Hepatocyte (in vitro differentiated cells): ENCODE results near the gene TMEM196. TPM values are rescaled to one million over a fixed set of nuclear protein-coding genes. Genes with fewer than 3 reads are reported as not detected.
A peak's percentile ranks its signal among the peaks of the same experiment; 100 is the strongest.

Experiments
- DNase-seq: peaks from one replicate; pipeline ENCODE4 v3.0.0-alpha.2; 2016; ENCODE audit warnings: low spot score
- H2AFZ ChIP-seq: fragments of 200-600 bp; sonication (generic); 2 replicates; pipeline ENCODE4 v1.6.0; 2016; ENCODE audit warnings: antibody characterized with exemption, mild to moderate bottlenecking
- H3K27ac ChIP-seq: fragments of 200-600 bp; sonication (generic); 2 replicates; pipeline ENCODE4 v1.5.1; 2016; ENCODE audit warnings: mild to moderate bottlenecking
- H3K27me3 ChIP-seq: fragments of 200-600 bp; sonication (generic); 2 replicates; pipeline ENCODE4 v1.6.1; 2016
- H3K36me3 ChIP-seq: fragments of 200-600 bp; sonication (generic); replicated peaks from 2 replicates; pipeline ENCODE4 v1.5.1; 2016; ENCODE audit warnings: low read depth; ENCODE audit not compliant: insufficient read depth
- H3K4me1 ChIP-seq: fragments of 200-600 bp; sonication (generic); 2 replicates; pipeline ENCODE4 v1.5.1; 2016; ENCODE audit warnings: mild to moderate bottlenecking, moderate library complexity; ENCODE audit not compliant: insufficient read depth
- H3K4me2 ChIP-seq: fragments of 200-600 bp; sonication (generic); 2 replicates; pipeline ENCODE4 v1.6.0; 2016
- H3K4me3 ChIP-seq: fragments of 200-600 bp; sonication (generic); 2 replicates; pipeline ENCODE4 v1.5.1; 2016; ENCODE audit warnings: mild to moderate bottlenecking
- H3K79me2 ChIP-seq: fragments of 200-600 bp; sonication (generic); 2 replicates; pipeline ENCODE4 v1.6.0; 2017; ENCODE audit warnings: mild to moderate bottlenecking
- H3K9me2 ChIP-seq: fragments of 200-600 bp; sonication (generic); replicated peaks from 2 replicates; pipeline ENCODE4 v1.6.0; 2017; ENCODE audit warnings: mild to moderate bottlenecking; ENCODE audit not compliant: insufficient read depth
- H3K9me3 ChIP-seq: fragments of 200-600 bp; sonication (generic); 2 replicates; pipeline ENCODE4 v1.5.1; 2016; ENCODE audit warnings: low read depth, mild to moderate bottlenecking
- H4K20me1 ChIP-seq: fragments of 200-600 bp; sonication (generic); 2 replicates; pipeline ENCODE4 v1.6.0; 2016; ENCODE audit warnings: mild to moderate bottlenecking; ENCODE audit not compliant: insufficient read depth, poor library complexity, severe bottlenecking
- CTCF ChIP-seq: fragments of 200-600 bp; sonication (generic); IDR thresholded peaks from 2 replicates; pipeline ENCODE4 v1.5.1; 2016; ENCODE audit warnings: antibody characterized with exemption, mild to moderate bottlenecking; ENCODE audit not compliant: poor library complexity
- EZH2 ChIP-seq: fragments of 200-600 bp; sonication (generic); IDR thresholded peaks from 2 replicates; pipeline ENCODE4 v1.6.1; 2016; ENCODE audit warnings: antibody characterized with exemption, mild to moderate bottlenecking, borderline replicate concordance
- EZH2phosphoT487 ChIP-seq: fragments of 200-600 bp; sonication (generic); IDR thresholded peaks from one replicate; pipeline ENCODE4 v1.6.1; 2018; ENCODE audit warnings: antibody characterized with exemption, mild to moderate bottlenecking, low read depth, moderate library complexity; ENCODE audit not compliant: unreplicated experiment, severe bottlenecking
- WGBS: methylation state at CpG from one replicate; pipeline ENCODE4 v1.1.6; 2016; ENCODE audit warnings: low lambda C conversion rate; ENCODE audit errors: missing lambda C conversion rate; 5-methylcytosine and 5-hydroxymethylcytosine counted together
- polyA plus RNA-seq: library from polyadenylated mRNA; unstranded; fragments of >200 nt; fragmentation: Nextera tagmentation; extraction: Ambion mirVana; gene quantifications from 2 replicates; pipeline ENCODE4 v1.2.1, GENCODE V29; 2016
- total RNA-seq: library from RNA; depleted of rRNA; stranded (reverse); fragments of >200 nt; gene quantifications from 2 replicates; pipeline ENCODE4 v1.2.3, GENCODE V29; 2014

The TMEM196 gene
- total and polyA plus RNA-seq, 2 experiments from 2014 or later, result 0.17 TPM; not detected in 1

- H3K79me2 ChIP-seq, result peaks cover 45% of the 10 kb centered on the region
- H3K4me2 ChIP-seq, result peak within 1 kb of the TSS; percentile 92
- H3K9me2 ChIP-seq, result no peaks in the 10 kb centered on the region
- H3K36me3 ChIP-seq, result no peaks in the 10 kb centered on the region
- no peaks in the 10 kb centered on the region for H3K27me3 ChIP-seq
- peak; percentile 88 for TF ChIP-seq CTCF
- TF ChIP-seq EZH2phosphoT487, result no peak
- H3K4me3 ChIP-seq, result peak within 1 kb of the TSS; percentile 83
- no peaks in the 10 kb centered on the region for H4K20me1 ChIP-seq
- DNase-seq, result peak; percentile 97
- peaks cover 20% of the 10 kb centered on the region for H3K4me1 ChIP-seq
- 2% methylated on average over 56 of the region's 56 CpGs for WGBS
- H2AFZ ChIP-seq, result peak within 1 kb of the TSS; percentile 75
- H3K27ac ChIP-seq, result peak within 1 kb of the TSS; percentile 62
- no peaks in the 10 kb centered on the region for H3K9me3 ChIP-seq
These were observed 64.8 kb downstream of the TMEM196 start, which contains the start of gene POLR1F for GRCh38 chr7:19708397-19709248. Gene POLR1F (minus strand): TSS chr7:19709037. CDS start chr7:19709016, 21 bp downstream.

- H3K79me2 ChIP-seq, result peaks cover 58% of the 10 kb centered on the region
- 76% methylated on average over 3 of the region's 3 CpGs for WGBS
These were observed 66.2 kb downstream of the TMEM196 start for GRCh38 chr7:19707240-19707639.

GRCh38 chr7:19705663-19706062 is 67.8 kb downstream of the TMEM196 start:
- Histone ChIP-seq H3K36me3 (no peaks in the 10 kb centered on the region), H3K27ac (no peak overlapping the region), H2AFZ (no peak overlapping the region), H3K27me3 (no peaks in the 10 kb centered on the region), H3K4me3 (no peak overlapping the region), H3K4me2 (no peak overlapping the region), H3K4me1 (peaks cover 30% of the 10 kb centered on the region), H3K9me3 (no peaks in the 10 kb centered on the region), H3K9me2 (no peaks in the 10 kb centered on the region), H3K79me2 (peaks cover 61% of the 10 kb centered on the region), H4K20me1 (no peaks in the 10 kb centered on the region)
- DNase-seq, result no peak
- 72% methylated on average over 2 of the region's 2 CpGs for WGBS
- TF ChIP-seq CTCF (no peak), EZH2phosphoT487 (no peak), EZH2 (no peak)

More at GRCh38 chr7:19707240-19707639, 66.2 kb downstream of the TMEM196 start:
- no peaks in the 10 kb centered on the region for H3K9me3 ChIP-seq
- peak overlapping the region; percentile 92 for H3K4me2 ChIP-seq
- no peak for DNase-seq
- no peak overlapping the region for H3K4me3 ChIP-seq
- no peaks in the 10 kb centered on the region for H3K36me3 ChIP-seq
- no peak overlapping the region for H2AFZ ChIP-seq
- H4K20me1 ChIP-seq, result no peaks in the 10 kb centered on the region
- H3K27me3 ChIP-seq, result no peaks in the 10 kb centered on the region
- no peak overlapping the region for H3K27ac ChIP-seq
- no peaks in the 10 kb centered on the region for H3K9me2 ChIP-seq
- no peak for TF ChIP-seq EZH2
- no peak for TF ChIP-seq CTCF
- no peak for TF ChIP-seq EZH2phosphoT487
- peaks cover 20% of the 10 kb centered on the region for H3K4me1 ChIP-seq
